Measurements from ENCODE around the gene SMIM3. TPM values are rescaled to one million over a fixed set of nuclear protein-coding genes. Genes with fewer than 3 reads are reported as not detected.

SMIM3 gene
- total RNA-seq, 1 donor from 2014 or later = 2.4 TPM

DNA sequence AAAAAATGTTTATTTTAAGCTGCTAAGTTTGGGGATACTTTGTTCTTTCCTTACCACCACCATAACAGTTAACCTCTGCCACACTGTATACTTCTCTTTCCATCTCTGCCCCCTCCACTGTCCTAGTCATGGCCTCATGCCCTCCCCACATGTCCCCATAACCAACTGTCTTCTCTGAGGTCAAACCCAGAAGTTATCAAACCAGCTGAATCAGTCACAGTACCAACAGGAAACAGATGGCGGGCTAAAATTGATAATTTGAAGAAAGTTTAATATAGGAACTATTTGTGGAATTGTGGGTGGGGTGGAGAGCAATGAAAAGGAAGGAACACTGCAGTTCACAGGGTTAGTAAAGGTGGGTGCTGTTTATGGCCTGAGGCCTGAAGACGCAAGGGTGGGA is 14.0 kb upstream of the SMIM3 start:
- FAIRE-seq = no peak
- DNase-seq (ENCODE audit: low spot score in 2 of 2) = no peak

DNA sequence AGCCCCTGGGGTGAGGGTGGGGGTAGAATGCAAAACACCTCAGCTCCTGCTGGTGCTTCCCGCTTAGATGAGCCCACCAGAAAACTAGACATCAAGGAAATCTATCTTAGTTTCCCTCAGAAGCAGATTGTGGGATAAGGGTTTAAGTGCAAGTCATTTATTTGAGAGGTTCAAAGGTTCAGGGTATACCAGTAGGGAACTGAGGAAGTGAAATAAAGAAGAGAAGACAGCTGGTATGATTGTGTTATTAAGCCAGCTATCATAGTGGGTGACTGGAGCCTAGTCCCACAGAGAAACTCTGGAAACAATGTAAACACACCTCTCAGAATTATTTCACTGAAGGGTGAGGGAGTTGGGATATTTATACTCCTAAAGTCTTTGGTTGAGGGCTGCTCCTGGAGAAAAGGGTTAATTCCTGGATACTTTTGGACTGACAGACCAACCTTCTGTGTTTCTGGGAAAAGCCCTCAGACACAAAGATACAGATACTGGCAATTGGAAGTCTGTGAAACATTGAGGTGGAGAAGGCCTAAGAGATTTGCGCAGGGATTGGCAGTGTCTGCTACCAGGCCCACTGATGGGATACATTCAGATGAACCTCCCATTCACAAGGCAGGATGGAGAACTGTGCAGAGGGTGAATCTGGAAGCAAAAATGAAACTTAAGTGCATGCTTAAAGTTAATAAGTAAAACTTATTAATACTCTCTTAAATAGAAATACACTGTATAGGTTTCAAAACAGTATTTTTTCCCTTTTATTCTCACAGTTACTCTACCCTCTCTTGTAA is 13.4 kb upstream of the SMIM3 start:
- FAIRE-seq = no peak
- no peak for DNase-seq (ENCODE audit: low spot score in 2 of 2)

DNA sequence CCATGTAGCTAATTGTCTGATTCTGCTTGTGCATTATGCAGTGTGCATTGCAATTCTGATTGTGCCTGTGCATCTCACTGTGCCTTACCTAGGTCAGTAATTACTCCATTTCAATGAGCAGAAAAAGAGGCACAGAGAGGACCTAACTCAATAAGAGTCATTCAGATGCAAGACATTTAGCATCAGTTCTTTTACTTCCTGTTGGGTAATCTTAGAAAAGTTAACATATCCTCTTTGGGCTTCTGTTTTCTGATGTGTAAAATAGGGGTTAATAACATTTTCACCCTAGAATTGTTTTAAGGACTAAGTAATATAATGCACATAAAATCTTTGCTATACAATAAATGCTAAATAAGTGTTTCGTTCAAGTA is 12.8 kb upstream of the SMIM3 start:
- DNase-seq (ENCODE audit: low spot score in 2 of 2) (no peak), FAIRE-seq (no peak)

DNA sequence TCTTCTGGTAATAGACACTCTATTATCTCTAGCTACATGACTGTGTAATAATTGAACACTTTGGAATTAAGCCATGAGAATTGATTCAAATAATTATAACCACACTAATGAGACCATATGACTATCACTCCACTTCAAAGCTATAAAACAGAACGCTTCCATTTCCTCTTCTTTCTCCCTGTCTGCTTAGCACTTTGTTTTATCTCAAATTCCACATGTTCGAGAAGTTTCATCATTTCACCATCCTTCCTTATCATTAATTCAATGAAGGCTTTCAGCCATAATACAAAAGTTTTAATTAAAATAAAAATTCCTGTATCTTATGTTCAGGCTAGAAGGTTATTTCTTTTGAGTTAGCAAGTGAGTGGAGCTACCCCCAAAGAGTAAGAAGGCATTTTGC is 12.3 kb upstream of the SMIM3 start:
- DNase-seq (ENCODE audit: low spot score in 2 of 2) (no peak), FAIRE-seq (no peak)

DNA sequence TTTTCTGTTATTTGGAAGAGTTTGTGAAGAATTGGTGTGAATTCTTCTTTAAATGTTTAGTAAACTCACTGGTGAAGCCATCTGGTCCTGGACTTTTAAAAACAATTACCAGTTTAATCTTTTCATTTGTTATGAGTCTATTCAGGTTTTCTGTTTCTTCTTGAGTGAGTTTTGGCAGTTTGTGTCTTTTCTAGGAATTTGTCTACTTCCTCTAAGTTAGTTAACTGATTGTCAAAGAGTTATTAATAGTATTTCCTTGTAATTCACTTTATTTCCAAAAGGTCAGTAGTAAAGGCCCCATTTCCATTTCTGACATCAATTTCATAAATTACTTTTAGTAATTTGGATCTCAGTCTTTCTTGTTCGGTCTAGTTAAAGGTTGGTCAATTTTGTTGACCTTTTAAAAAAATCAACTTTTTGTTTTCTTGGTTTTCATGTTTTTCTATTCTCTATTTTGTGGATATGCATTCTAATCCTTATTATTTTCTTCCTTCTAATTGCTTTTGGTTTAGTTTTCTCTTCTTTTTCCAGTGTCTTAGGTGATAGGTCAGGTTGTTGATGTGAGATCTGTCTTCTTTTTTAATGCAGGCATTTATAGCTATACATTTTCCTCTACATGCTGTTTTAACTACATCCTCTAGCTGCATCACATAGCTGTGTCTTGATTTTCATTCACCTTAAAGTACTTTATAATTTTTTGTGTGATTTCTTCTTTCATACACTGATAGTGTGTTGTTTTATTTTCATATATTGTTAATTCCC is 7.3 kb upstream of the SMIM3 start:
- no peak for DNase-seq (ENCODE audit: low spot score in 2 of 2)
- FAIRE-seq = no peak

DNA sequence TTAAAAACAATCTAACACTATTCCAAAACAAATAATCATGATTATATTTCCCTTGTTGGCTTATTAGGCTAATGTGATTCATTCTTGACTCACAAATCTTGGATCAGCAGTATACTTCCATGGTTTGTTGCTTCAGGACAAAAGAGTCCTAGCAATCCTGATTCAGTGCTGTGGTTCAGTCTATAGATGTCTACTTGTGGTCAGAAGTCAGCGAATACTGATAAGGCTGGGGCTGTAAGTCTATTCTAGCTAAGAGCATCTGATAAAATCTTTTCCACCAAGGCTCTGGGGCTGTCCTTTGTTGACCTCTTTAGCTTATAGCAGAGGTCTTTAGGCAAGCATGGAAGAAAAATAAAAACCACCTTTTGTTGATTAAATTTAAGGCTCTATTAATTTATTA is 4.4 kb upstream of the SMIM3 start:
- FAIRE-seq (no peak), DNase-seq (ENCODE audit: low spot score in 2 of 2) (no peak)

DNA sequence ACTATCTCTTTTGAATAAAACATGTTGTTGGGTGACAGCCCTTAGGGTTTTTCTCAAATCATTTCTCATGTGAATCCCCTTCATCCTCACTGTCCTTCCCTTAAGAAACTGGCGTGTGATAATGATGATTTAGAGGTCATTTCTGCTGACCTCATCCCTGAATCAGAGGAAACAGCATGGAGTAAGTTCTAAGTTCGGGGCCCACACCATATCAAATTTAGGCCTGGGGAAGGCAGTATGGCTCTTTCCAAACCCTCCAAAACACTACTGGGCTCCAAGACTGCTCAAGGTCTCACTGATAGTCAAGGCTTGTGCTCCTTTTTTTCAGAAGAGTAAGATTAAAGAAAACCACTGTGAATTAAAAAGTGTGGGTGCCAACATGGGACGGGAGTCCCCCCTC is 872 bp upstream of the SMIM3 start:
- no peak for DNase-seq (ENCODE audit: low spot score in 2 of 2)
- no peak for FAIRE-seq

DNA sequence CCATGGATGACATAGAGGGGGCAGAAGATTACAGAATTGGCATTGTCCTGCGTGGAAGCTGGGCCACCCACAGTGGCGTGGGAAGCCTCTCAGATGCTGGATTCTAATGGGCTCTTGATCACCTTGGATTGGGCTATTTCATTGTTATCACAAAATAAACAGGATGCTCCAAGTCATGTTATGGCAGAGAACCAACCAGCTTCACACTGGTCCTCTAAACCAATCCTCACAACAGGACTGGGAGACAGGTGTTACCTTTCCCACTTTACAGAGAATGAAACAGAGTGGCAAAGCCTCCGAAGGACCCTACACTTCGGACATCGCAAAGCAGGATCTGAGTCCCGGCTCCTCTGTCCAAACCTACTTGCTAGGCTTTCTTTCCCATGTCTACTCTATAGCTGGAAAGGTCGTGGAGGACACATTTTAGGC is 455 bp upstream of the SMIM3 start:
- FAIRE-seq (no peak), DNase-seq (ENCODE audit: low spot score in 2 of 2) (no peak)

DNA sequence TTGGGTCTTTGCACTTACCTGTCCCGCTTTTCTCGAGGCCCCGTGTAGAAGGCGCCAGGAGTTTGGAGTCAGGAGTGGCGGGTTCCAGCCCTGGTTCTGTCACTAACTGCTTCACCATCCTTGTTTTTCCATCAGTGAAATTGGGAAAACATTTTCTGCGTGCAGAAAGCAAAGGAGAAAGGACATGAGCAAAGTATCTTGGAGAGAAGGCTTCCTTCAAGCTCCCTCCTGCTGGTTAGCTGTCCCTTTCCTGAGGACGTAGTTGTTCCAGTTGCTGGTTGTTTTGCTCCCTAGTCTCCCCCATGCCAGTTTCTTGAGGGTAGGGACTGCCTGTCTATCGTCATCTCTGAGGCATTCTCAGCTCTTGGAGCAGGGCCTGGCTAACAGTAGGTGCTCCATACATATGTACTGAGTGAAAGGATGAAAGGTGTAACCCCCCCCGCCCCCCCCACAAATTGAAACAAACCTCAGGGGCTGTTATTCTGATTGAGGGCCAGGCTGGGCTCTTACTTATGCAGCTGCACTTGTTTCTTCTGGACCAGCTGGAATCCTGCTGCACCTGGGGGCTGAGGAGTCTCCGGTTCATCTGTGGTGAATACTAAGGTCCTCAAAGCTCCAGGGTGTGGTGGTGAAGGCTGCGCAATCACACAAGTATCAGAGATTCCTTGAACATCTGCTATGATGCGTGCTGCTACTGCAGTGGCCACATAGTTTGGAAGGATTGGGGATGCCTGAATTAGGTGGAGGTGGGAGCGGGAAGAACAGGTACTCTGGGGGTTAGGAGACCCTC is 1.0 kb downstream of the SMIM3 start:
- DNase-seq (ENCODE audit: low spot score in 2 of 2) (no peak), FAIRE-seq (no peak)

DNA sequence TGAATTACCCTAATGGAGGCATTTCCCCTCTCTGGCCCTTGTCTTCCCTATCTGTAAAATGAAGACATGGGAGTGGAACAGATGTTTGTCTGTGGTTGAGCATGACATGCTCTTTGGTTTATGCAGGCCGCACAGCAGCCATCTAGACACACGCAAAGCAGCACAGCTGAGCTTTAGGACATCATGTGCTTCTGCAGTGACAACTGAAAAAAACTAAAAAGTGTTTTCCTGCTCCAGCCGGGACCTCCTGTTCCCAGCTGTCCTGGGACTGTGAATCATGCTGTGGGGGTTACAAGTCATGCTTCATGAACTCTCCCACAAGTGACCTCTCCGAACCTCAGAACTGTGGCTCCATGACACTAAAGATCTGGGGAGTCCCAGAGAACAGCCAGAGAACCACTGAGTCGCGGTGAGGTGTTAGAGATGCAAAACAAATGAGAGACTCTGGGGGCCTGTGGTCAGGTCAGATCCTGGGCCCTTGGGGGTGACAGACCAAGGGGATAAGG is 1.7 kb downstream of the SMIM3 start:
- peak in 1 of 2 donors; percentile 10 for DNase-seq (ENCODE audit: low spot score in 2 of 2)
- no peak for FAIRE-seq

DNA sequence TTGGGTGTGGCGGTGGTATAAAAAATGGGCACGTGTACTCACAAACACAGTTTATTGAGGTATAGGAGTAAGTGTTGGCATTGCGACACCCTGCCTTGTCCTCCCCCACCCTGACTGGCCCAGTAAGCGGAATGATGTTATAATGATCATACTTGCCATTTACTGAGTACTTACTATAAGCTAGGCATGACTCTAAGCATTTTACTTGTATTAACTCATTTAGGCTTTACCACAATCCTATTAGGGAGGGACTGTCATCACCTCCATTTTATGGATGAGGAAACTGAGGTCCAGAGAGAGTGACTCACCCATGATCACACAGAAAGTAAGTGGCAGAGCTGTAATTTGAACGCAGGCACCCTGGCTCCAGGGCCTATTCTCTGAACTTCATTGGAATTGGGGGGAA is 2.3 kb downstream of the SMIM3 start:
- no peak for DNase-seq (ENCODE audit: low spot score in 2 of 2)
- no peak for FAIRE-seq

DNA sequence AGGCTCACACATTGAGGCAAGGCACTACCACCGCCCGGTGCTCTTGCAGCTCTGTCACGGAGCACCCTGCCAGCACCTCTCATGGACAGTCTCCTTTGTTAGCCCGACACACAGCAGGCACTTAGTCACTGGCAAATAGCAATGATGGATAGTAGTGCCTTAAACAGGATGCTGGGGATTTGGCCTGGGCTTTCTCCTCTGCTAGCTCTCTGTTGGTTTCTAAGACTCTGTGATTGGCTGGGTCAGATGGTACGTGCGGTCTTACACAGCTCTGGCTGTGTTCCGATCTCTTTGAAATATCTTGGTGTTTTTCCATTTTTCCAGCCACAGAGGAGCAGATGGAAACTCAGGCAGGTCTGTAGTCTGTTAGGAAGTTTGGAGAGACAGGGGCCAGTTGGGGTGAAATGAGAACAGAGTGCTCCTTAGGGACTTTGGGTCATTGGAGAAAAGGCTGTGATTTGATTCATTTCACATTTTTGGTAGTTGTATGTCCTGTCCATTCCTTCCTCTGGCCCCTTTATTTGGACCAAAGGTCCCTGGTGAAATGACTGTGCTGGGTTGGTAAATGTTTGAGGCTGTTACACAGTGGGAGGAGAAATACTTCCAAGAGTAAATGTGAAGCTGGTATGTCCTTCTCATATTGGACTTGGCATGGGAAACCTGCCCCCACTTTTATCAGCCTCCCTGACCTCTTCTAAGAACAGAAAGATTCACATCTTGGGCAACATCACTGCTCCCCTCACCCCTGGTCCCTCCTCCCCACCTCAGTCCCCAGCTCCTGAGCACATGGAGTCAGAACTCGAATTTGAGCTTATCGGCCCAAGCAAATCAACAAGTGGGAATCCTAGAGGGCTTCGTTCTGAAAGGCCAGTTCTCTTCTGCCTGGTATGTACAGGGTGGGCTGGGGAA is 3.4 kb downstream of the SMIM3 start:
- no peak for FAIRE-seq

DNA sequence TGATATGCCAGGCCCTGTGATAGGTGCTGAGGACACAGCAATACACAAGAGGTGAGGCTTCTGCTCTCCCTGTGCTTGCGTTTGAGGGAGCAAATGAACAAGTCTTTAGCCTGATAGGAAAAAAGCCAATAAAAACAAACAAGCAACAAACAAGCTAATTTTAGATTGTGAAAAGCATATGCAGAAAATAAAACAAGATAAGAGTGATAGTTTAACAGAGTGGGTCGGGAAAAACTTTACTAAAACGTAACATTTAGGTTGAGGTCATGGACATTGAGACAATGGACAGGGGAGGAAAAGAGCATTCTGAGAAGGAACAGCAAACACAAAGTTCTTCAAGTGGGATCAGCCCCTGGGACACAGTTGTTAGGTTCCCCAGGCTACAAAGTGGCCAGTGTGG is 4.3 kb downstream of the SMIM3 start:
- DNase-seq (ENCODE audit: low spot score in 2 of 2) = no peak
- no peak for FAIRE-seq

More for the DNA sequence above, 3.4 kb downstream of the SMIM3 start:
- peak in 1 of 2 donors; percentile 8 for DNase-seq (ENCODE audit: low spot score in 2 of 2)

DNA sequence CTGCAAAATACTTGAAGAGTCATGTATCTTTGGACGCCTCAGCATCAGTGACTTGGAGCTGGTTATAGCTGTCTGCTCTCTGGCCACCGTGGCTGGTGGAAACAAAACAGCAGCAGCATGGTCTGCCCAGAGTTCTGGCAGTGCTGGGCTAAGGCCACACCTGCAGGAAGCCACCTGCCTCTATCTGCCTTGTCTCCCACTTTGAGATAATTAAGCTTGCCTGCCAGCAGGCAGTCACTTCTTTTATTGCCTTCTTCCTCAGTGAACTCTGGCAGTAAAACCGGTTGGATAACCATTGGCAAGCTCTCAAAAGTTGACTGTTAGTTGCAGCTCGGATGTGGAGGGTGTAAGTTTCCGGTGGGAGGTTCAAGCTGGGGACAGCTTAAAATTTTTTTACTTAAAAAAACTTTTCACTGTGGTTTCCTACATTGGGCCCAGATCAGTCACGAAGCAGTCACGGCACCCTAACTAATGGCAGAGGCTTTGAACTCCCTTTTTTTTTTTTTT is 4.9 kb downstream of the SMIM3 start:
- DNase-seq (ENCODE audit: low spot score in 2 of 2) = peak in 1 of 2 donors; percentile 6
- no peak for FAIRE-seq

DNA sequence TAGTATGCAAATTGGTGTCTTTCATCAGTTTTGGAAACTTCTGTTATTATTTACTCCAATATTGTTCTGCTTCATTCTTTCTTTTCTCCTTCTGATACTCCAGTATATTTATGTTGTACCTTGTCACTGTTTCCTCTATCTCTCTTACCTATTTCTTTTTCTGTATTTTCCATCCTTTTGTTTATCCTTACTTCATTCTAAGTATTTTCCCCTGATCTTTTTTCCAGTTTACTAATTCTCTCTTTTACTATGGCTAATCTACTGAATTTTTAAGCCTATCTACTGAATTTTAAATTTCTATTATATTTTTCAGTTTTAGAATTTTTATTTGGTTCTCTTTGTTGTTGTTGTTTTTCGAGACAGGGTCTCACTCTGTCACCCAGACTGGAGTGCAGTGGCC is 7.4 kb downstream of the SMIM3 start:
- FAIRE-seq (no peak), DNase-seq (ENCODE audit: low spot score in 2 of 2) (no peak)

DNA sequence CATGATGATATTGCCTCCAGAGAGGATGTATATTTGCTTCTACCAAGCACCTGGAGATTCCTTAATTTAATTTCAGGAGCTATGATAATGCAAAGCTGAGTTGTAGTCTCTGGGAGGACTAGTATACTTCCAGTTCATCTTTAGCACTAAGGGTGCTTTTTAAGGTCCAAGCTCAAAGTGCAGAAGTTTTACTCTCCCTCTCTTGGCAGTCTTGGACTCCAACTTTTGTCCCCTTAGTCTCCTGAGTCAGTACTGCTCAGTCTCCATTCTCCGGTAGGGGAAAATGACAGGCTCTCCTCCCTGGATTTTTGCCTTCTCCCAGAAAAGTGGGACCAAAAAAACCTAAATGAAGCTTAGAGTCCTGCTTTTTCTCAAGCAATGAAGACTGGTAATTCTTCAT is 8.3 kb downstream of the SMIM3 start:
- DNase-seq (ENCODE audit: low spot score in 2 of 2) (no peak), FAIRE-seq (no peak)

DNA sequence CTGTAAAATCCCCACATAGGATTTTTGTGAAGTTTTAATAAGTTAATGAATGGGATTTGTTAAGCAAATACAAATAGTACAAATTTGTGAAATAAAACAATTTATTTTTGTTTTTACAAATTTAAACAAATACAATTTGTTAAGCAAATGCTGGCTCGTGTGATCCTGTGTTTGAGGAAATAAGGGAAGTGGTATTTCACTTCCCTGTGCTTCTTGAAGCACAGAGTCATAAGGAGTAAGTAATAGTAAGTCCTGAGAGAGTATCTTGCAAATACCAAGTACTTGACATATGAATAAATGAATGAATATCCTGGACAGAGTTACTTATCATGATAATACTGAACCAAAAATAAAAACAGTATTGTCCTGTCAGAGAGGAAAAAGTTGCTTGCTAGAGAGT is 9.1 kb downstream of the SMIM3 start:
- no peak for DNase-seq (ENCODE audit: low spot score in 2 of 2)
- no peak for FAIRE-seq

DNA sequence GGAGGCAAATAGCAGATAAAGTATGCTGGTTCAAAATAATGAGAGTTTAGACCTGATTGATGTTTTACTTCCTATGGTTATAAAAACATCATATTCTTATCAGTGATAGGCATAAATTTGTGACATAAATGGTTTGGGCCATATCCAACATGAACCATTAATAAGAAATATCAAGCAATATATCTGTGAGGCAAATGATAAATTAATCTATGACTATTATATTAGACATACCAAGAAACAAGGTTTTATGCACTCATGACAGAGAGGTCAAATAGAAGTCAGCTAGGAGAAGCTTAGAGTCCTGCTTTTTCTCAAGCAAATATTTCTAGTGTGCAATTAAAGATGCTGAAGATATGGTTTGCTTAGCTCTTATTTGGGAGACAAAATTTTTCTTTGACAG is 10.4 kb downstream of the SMIM3 start:
- no peak for FAIRE-seq
- DNase-seq (ENCODE audit: low spot score in 2 of 2) = no peak

DNA sequence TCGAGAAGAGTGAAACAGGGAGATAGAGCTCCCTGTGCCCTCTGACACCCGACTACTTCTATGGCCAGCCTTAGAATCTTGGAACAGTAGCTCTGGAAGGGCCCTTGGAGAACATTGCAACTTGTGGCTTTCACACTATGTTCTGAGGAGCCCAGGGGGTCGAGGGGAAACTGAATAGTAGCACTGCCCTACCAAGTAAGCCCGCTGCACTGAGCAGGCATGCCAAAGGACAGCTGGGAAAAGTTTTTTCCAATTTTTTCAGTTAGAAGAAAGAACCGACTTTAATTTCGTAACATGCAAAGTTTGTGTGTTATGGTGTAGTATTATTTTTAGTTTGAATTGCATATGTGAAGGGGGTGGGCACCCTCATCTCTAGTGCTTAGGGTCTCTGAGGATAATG is 10.9 kb downstream of the SMIM3 start:
- DNase-seq (ENCODE audit: low spot score in 2 of 2) (no peak), FAIRE-seq (no peak)
